ENCODE results near the gene RBM41. TPM values are rescaled to one million over a fixed set of nuclear protein-coding genes. Genes with fewer than 3 reads are reported as not detected.
A peak's percentile ranks its signal among the peaks of the same experiment; 100 is the strongest.
"Not testable (repeated sequence)": the region's sequence is repeated elsewhere in the genome, so short reads cannot be mapped to it uniquely, and the experiment has no call there.

The RBM41 gene
- 10 to 100 TPM; 12.9 to 13.7 TPM for total RNA-seq

- ChIA-PET POLR2A (interaction anchor here (1.7 kb wide), 1 partner anchor 36 kb away, joined by 4 read pairs; no protein-coding TSS in a partner anchor), CTCF (interaction anchor here (1.0 to 2.3 kb wide), 3 partner anchors 13 to 119 kb away, joined by 3 to 5 read pairs (median 5); partner anchors contain the start of gene MORC4)
- no peaks in the 10 kb centered on the region for H3K9me3 Mint-ChIP-seq
- DNase-seq (peak; percentile 86), ATAC-seq (peak; percentile 100)
- peak within 1 kb of the TSS; percentile 93 for H3K4me3 Mint-ChIP-seq
- H3K27me3 Mint-ChIP-seq, result no peaks in the 10 kb centered on the region
- intact Hi-C loops (cut with micrococcal nuclease), result no loop called here
- peaks cover 18% of the 10 kb centered on the region for H3K36me3 Mint-ChIP-seq (ENCODE audit: low read depth)
- TF ChIP-seq, protein P1, sequence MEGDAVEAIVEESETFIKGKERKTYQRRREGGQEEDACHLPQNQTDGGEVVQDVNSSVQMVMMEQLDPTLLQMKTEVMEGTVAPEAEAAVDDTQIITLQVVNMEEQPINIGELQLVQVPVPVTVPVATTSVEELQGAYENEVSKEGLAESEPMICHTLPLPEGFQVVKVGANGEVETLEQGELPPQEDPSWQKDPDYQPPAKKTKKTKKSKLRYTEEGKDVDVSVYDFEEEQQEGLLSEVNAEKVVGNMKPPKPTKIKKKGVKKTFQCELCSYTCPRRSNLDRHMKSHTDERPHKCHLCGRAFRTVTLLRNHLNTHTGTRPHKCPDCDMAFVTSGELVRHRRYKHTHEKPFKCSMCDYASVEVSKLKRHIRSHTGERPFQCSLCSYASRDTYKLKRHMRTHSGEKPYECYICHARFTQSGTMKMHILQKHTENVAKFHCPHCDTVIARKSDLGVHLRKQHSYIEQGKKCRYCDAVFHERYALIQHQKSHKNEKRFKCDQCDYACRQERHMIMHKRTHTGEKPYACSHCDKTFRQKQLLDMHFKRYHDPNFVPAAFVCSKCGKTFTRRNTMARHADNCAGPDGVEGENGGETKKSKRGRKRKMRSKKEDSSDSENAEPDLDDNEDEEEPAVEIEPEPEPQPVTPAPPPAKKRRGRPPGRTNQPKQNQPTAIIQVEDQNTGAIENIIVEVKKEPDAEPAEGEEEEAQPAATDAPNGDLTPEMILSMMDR (IDR thresholded peaks at IDR 0.05), result no peak
- peak within 1 kb of the TSS; percentile 95 for H3K27ac Mint-ChIP-seq
- peaks cover 26% of the 10 kb centered on the region for H3K4me1 Mint-ChIP-seq (ENCODE audit: low read depth)
These were observed at the start of gene RBM41 for GRCh38 chrX:107118322-107119147. Gene RBM41 (minus strand): TSS chrX:107118822. CDS start chrX:107118773, 49 bp downstream.

DNA sequence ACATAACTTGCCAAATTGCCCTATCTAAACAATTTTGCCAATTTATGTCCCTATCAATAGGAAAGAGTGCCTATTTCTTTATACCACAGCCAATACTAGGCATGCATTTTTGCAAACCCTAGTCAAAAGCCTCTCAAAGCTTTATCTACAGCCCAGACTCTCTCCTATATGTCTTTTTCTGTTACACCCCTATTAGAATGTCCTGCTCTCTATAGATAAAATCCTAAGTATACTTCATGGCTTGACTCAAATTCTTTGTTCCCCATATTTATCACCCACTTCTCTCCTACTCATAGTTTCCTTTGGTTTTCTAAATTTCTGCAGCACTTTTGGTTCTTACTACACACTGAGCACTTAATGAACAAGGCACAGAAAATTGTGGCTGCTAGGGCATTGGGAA, 49.6 kb upstream of the RBM41 start:
- Mint-ChIP-seq H3K36me3 (ENCODE audit: low read depth) (no peaks in the 10 kb centered on the region), H3K27ac (no peak overlapping the region), H3K27me3 (no peaks in the 10 kb centered on the region), H3K9me3 (no peaks in the 10 kb centered on the region), H3K4me1 (ENCODE audit: low read depth) (no peaks in the 10 kb centered on the region), H3K4me3 (no peak overlapping the region)
- ATAC-seq (no peak), DNase-seq (no peak)
- ChIA-PET CTCF (no interaction called here), POLR2A (no interaction called here)
- TF ChIP-seq, protein P1 (IDR thresholded peaks at IDR 0.05), result no peak
- intact Hi-C loops (cut with micrococcal nuclease), result no loop called here

DNA sequence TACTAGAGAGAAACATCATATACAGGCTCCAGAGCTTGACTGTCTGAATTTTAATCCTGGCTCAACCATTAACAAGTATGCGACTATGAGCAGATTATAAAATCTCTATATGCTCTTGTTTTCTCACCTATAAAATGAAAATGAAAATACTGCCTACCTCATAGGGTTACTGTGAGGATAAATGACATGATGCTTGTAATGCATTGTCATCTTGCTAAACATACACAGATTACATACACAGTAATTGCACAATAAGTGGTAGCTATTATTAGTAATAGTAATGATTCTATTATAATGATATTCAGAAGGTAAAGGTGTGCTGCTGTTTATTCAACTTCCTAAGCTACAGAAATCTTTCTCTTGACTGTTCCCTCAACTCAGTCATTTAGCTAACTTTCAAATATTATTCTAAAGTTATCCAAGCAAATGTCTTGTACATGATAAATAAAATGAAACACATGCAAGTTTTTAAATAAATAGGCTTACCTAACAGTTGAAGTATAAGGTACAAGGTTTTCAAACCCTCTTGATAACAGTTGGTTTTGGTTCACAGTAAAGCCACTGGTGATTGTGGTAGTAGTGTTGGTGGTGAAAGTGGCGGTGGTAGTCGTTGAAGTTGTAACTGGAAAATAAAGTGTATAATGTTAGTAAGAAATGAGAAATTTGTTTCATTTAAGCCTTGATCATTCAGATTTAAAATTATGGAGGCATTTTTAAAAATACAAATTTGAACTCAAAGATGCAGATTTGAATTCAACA, 48.7 kb upstream of the RBM41 start:
- H3K9me3 Mint-ChIP-seq, result no peaks in the 10 kb centered on the region

GRCh38 chrX:107157618-107158017, 39.0 kb upstream of the RBM41 start:
- intact Hi-C loops (cut with micrococcal nuclease); H3K36me3 Mint-ChIP-seq (ENCODE audit: low read depth); DNase-seq; POLR2A ChIA-PET; H3K9me3 Mint-ChIP-seq; CTCF ChIA-PET; H3K27me3 Mint-ChIP-seq; H3K4me3 Mint-ChIP-seq; ATAC-seq; H3K27ac Mint-ChIP-seq; H3K4me1 Mint-ChIP-seq (ENCODE audit: low read depth): not testable (repeated sequence)

More for the DNA sequence above, 48.7 kb upstream of the RBM41 start:
- no peak for DNase-seq
- POLR2A ChIA-PET, result no interaction called here
- TF ChIP-seq, protein P1 (IDR thresholded peaks at IDR 0.05), result no peak
- H3K27me3 Mint-ChIP-seq, result no peaks in the 10 kb centered on the region
- no peak for ATAC-seq
- intact Hi-C loops (cut with micrococcal nuclease), result no loop called here
- CTCF ChIA-PET, result no interaction called here
- no peak overlapping the region for H3K4me3 Mint-ChIP-seq
- no peaks in the 10 kb centered on the region for H3K4me1 Mint-ChIP-seq (ENCODE audit: low read depth)
- H3K27ac Mint-ChIP-seq, result no peak overlapping the region
- H3K36me3 Mint-ChIP-seq (ENCODE audit: low read depth), result no peaks in the 10 kb centered on the region

GRCh38 chrX:107155621-107156430, 37.2 kb upstream of the RBM41 start:
- DNase-seq; CTCF ChIA-PET; H3K9me3 Mint-ChIP-seq; H3K27me3 Mint-ChIP-seq; intact Hi-C loops (cut with micrococcal nuclease); H3K4me1 Mint-ChIP-seq (ENCODE audit: low read depth); POLR2A ChIA-PET; H3K27ac Mint-ChIP-seq; H3K36me3 Mint-ChIP-seq (ENCODE audit: low read depth): not testable (repeated sequence)
- ATAC-seq, result peak; percentile 27
- H3K4me3 Mint-ChIP-seq, result peak overlapping the region; percentile 60
